Head of caudate nucleus (tissue), 42 donors: ENCODE results near the gene ENDOD1.
A peak's percentile ranks its signal among the peaks of the same experiment; 100 is the strongest.

ENCODE experiments used
- DNase-seq, 42 donors: peaks; one replicate each; pipeline versions ENCODE4 v3.0.0 to v3.0.0-alpha.2; 2020 to 2021; ENCODE audit warnings: mixed read lengths in 7 of 42
- intact Hi-C: fragments of 100-400 bp; cut with DNase I; formaldehyde crosslinking; loops from one replicate; pipeline ENCODE4 v1.15.0; 2022

Gene ENDOD1

DNA sequence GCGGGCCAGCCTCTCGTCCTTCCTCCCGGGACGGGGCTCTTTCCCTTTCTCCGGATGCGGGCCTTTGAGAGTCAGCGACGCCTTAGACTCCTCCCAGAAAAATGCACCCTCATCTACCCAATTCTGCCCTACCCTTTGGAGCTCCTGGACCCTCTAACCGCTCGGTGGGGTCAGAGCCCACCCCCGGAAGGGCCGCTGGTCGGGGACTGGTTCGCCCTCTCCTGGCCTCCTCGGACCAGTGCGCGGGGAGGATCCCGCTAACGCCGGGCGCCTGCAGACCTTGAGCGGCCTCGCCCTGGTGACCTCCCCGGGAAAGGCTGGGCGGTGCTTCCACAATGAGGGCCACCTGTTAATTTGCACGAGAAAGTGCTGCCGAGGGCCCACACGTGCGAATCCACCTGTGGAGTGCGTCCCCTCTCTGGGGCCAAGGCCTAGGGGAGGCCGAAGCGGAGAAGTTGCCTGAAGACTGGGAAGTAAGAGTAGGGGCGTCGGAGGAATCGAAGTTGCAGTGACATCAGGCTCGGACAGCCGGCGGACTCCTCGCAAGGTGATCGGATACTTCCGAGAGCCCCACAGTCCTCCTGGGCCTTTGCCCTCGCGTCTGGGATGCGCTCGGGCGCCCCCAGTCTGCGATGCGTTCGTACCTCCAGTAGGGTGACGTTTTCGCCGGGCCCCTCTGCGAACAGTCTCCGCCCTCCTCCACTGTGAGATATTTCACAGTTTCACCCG is 61.5 kb downstream of the ENDOD1 start:
- intact Hi-C loops: loop anchor here (2.0 kb wide), 2 partner anchors 82 to 614 kb away; no protein-coding TSS in a partner anchor
- DNase-seq: peak; percentile 86 to 98 (median 94)

DNA sequence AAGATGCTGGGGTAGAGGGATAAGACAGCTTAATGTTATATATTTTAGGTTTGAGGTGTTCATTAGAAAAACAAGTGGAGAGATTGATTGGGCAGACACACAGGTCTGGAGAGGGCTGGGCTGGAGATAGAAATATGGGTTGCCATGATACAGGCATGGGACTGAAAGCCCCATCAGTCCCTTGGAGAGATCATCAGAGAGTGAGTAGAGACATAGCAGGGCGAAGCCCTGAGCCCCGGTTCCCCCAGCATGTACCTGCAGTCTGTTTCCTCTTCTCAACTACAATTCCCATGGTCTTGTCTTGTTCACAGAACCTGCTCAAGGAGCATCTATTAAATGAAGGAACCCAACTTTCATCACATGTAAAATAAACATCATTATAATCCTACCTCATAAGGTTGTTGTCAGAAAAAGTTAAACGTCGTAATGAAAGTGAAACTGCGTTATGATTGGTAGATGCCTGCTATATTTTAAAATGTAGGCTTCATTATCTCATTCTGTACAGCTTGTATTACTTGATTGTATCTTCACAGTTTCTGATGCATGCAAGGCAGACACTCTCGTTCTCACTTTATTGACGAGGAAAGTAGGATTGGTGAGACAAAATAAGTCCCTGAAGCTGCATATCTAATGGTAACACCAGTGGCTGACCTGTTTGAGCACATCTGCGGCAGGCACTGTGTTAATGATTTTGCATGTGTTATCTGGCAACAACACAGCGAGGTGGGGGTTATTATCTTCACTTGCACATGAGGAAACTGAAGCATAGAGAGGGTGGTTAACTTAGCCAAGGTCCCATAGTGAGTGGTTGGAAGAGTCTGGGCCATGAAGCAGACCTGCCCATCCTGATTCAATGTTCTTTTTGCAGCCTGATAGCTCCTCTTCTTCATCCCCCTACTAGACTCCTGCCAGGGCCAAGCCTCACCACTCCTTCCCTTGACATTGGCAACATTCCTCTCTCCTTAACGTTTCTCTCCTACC is 63.5 kb downstream of the ENDOD1 start:
- no peak for DNase-seq
- intact Hi-C loops: loop anchor here (2.0 kb wide), 2 partner anchors 80 to 552 kb away; no protein-coding TSS in a partner anchor

DNA sequence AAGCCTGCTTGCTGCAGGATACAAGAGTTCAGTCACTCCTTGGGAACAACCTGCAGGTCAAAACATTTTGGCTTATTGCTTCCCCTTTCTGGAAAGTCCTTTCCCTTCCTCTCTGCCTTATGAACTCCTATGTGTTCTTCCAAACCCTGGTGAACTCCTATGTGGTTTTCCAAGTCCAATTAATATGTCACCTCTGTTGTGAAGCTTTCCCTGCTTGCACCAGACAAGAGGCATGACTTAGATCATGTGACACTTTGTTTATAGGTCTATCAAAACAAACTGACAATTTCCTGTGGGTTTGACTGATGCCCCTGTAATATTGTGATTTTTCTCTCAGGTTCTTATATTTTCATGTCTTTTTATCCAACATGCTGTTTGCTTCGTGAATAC is 64.2 kb downstream of the ENDOD1 start:
- DNase-seq: no peak
- intact Hi-C loops: loop anchor here (2.0 kb wide), 2 partner anchors 79 to 551 kb away; no protein-coding TSS in a partner anchor

DNA sequence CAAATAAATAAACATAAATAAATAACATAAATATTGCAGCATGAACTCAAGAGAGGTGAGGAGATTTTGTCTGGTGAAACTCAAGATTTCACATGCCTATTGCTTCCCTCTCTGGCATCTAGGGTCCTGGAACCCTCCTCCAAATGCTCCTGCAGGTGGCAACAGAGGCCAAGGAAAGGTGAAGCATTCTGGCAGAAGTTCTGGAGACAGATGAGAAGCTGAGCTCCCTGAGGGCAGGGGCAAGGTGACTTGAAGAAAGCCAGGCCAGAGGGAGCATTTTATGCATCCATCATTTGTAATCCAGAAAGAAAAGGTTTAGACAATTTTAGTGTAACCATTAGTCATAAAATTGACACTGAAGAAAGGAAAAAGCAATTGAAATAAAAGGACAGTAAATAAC is 64.9 kb downstream of the ENDOD1 start:
- peak in 32 of 42 donors; percentile 15 to 75 (median 50) for DNase-seq
- intact Hi-C loops: no loop called here

DNA sequence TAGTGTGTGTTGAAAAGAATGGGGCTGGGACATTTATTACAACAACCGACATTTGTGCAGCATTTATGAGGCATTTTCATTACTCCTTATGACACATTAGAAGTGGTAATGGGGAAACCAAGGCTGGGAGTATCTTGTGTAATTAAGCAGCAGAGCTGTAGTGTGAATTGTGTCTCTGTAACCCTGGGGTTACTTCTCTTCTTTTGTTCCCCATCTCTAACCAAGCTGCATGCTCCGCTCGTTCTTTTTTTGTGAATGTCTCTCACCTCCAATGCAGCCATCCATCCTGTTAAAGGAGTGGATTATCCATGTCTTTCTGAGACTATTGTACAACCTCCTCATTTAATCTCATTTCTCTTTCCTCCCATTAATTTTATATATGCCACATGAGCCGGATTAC is 65.7 kb downstream of the ENDOD1 start:
- DNase-seq: no peak
- intact Hi-C loops: loop anchor here (5.0 kb wide), 1 partner anchor 182 kb away; no protein-coding TSS in a partner anchor

DNA sequence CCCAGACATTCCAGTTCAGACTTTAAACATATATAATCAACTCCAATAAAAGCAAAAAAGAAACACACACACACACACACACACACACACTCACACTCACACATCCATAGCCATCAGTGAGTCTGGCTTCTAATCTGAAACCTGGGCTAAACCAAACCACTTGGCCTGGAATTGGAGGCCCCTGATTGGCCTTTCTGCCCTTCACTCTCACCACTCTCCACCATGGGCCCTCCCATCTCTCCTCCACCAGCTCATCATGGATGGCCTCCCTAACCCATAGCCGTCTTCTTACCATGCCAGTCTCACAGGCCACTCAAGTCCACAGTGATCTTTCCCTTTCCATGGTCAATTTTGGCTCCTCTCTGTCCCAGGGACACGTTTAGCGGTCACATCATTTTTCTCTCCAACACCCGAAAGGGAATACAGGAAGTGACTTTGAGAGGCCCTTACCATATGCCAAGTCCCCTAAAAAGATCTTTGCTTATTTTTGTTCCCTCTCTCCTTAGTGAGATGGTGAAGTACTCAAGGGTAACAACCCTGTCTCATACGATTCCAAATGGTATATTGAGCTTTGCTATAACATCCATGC is 66.6 kb downstream of the ENDOD1 start:
- intact Hi-C loops: loop anchor here (5.0 kb wide), 1 partner anchor 181 kb away; no protein-coding TSS in a partner anchor

DNA sequence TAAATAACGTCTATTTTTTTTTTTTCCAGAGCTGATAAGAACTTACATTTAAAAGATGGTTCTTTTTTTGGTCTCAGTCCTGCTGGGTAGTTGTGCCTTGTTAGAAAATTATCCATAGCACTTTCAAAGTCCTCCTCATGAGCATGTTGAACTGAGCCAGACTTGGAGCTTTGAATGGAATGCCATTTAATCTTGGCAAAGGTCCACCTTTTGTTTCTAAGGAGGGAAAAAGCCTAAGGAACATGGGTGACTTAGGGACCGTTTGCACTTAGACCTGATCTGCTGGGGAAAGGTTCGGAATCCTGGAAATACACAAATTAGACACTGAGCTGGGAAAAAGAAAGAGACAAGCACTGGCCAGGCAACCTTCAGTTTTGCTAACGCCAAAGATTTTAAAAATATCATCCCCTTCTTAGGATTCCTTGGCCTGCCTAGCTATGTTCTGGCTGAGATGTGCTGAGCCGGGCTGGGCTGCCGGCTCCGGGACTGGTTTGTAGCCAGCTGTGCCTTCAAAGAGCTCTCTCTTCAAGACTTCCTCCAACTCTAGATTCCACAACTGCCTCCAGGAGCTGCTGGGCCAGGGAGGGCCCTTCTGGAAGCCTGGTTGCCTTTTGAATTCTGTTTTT is 67.4 kb downstream of the ENDOD1 start:
- intact Hi-C loops: loop anchor here (5.0 kb wide), 1 partner anchor 180 kb away; no protein-coding TSS in a partner anchor
- DNase-seq: peak in 1 of 42 donors; percentile 4

More for the DNA sequence above, 66.6 kb downstream of the ENDOD1 start:
- no peak for DNase-seq

DNA sequence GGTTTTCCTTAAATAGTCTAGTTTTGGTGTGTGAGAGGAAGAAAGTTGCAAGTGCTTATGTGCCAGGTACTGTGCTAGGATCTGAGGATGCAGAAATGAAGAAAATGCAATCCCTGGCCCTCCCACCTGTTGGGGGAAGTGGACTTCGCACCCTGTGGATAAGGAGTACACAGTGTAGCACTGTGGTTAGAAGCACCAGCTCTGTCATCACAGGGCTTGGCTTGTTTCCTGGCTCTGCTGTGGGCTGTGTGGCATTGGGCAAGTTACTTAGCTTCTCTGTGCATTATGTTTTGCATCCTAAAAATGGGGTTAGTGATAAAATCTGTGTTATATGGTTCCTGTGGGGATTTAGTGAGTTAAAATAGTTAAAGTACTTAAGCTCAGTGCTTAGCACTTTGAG is 68.2 kb downstream of the ENDOD1 start:
- intact Hi-C loops: loop anchor here (5.0 kb wide), 1 partner anchor 179 kb away; no protein-coding TSS in a partner anchor

DNA sequence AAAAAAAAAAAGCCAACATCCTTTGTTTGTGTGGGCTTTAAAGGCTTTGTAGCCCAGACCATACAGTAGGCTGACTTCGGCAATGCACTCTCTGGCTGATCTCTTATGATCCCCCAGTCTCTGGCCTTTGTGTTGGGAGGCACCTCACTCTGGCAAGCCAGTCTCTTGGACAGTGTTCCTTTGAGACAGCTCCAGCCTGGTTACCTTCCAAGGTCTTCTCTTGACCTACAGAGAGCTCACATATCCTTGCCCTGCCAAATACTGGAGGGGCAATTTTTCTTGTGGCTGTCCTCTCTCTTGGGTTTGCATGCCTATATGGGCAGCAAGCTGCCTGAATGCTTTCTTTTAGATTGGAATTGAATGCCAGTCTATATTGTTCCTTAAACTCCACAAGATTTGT is 71.6 kb downstream of the ENDOD1 start:
- no peak for DNase-seq
- intact Hi-C loops: no loop called here

More for the DNA sequence above, 68.2 kb downstream of the ENDOD1 start:
- no peak for DNase-seq

DNA sequence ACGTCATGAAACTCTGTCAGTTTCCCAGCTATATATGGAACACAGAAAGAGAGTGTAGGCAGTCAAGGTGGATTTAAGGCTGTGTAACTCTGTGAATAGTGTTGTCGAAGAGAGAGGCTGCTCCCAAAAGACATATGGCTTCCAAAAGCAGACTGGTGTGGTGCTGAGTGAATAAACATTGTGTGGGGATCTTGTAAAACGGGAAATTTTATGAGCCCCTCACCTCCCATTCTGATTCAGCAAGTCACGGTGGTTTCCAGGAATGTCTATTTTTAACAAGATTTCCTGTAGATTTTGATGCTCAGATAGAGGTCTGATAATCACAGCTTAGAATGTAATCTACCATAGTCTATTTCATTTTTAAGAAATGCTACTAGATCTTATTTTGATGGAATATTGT is 73.5 kb downstream of the ENDOD1 start:
- intact Hi-C loops: no loop called here
- peak in 1 of 42 donors; percentile 32 for DNase-seq

DNA sequence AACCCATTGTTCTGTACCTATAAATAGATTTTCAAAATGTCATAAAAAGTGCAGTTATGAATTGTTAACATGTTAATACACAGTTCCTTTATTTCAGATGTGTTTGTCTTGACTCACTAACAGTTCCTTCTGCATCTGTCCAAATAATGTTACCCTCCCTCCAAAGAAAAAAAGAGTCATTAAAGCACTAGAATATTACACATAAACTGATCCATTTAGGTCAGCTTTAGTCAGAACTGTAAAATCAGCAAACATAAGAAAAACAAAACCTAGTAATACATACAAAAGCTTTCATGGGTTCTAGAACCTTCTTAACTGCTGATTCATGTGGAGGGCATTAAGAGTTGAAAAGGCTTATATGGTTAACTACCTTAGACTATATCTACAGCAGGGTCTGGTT is 76.0 kb downstream of the ENDOD1 start:
- no peak for DNase-seq
- intact Hi-C loops: no loop called here

DNA sequence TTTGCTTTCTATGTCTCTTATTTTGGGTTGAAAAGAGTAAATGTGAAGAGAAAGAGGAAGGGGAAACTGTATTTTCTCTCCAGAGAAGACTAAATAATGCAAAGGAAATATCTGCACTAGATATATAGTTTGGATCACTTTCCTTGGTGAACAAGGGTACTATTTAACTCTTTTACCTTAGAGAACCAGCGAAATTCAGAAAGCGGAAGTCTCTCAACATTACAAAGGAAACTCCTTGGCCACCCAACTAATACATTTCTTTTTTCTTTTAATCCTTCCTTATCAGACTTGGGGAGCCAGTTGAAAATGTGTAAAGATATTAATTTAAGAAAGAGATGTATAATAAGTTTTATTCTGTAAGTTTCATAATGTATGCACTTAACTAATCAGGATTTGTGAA is 77.1 kb downstream of the ENDOD1 start:
- intact Hi-C loops: no loop called here
- no peak for DNase-seq

DNA sequence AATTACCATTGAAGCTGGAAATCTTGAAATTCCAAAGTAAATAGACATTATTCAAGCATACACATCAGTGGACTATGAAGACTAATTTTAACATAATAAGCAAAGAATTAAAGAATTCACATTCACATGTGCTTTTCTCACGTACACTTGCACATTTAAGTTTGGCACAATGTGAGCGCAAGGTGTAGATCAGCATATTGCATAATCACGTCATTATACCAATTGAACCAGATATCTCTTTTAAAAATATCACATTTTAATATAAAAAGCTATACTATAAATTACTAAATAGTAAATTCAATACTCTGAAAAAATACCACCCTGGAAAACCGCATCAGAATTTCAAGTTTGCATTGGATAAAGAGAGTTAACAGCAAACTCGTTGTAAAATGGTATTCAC is 80.6 kb downstream of the ENDOD1 start:
- intact Hi-C loops: no loop called here
- DNase-seq: no peak

DNA sequence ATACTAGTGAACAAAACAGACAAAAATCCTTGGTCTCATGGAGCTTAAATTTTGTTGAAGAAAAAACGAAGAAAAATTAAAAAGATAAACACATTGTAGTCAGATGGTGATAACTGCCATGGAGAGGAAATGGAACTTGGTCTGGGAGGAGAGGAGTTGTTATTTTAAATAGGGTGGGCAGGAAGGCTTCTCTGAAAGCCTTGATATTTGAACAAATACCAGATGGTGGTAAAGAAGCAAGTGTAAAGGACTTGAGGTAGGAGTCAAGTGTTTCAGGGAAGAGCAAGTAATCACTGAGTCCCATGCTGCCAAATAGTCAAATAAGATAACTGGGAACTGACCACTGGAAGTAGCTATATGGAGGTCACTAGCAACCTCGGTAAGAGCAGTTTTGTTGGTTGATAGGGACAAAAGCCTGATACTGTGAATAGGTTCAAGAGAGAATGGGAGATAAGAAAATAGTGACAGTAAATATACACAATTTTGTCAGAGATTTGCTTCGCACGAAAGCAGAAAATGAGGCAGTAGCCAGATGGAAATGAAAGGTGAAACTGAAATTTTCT is 86.3 kb downstream of the ENDOD1 start:
- intact Hi-C loops: no loop called here
- no peak for DNase-seq
